Activated CD4-positive, alpha-beta T cell treated with anti-CD3 and anti-CD28 coated beads for 48 hours (primary cell): ENCODE measurements around the gene OR1N2.
"Not testable (repeated sequence)": the region's sequence is repeated elsewhere in the genome, so short reads cannot be mapped to it uniquely, and the experiment has no call there.

Experiments
- DNase-seq: peaks from one replicate; pipeline ENCODE4 v3.0.0-alpha.2; 2020

OR1N2 gene, protein sequence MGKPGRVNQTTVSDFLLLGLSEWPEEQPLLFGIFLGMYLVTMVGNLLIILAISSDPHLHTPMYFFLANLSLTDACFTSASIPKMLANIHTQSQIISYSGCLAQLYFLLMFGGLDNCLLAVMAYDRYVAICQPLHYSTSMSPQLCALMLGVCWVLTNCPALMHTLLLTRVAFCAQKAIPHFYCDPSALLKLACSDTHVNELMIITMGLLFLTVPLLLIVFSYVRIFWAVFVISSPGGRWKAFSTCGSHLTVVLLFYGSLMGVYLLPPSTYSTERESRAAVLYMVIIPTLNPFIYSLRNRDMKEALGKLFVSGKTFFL

DNA sequence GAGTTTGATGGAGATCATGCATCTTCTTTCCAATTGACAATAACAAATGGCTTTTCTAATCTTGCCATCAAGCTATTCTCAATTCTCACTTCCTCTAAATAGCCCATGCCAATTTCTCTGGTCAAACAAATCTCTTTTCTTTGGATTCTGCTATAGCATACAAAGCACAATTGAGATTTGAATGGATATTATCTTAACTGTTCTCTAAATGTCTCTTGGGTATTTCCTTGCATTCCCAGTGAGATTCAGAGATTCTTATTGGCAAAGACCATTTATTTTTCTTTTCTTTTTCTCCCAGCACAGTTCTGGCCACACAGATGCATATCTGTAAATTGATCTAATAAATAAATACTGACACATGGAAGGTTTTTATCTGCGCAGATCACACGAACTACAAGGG is at the start of gene OR1N2:
TSS of gene OR1N2 (plus strand) at position 301 of the 400 bp plus-strand sequence. CDS start 100 bp downstream, outside the sequence.
- no peak for DNase-seq

DNA sequence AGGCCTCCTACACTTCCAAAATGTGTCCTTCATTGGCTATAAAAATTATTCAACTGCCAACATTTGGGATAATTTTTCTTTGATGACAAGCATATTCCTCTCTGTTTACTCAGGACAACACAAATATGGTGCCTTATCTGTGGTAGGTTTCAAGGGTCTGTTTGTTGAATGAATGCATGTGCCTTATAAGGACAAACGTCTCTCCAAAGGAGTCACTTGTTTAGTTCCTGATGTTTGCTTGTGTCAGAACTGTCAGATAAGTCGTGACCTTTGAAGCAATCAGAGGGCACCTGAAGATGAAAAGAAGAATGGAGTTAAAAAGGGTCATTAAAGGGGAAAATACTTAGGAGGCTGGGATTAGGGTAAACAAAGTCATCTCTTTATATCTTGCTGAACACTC is 45.9 kb upstream of the OR1N2 start:
- no peak for DNase-seq

DNA sequence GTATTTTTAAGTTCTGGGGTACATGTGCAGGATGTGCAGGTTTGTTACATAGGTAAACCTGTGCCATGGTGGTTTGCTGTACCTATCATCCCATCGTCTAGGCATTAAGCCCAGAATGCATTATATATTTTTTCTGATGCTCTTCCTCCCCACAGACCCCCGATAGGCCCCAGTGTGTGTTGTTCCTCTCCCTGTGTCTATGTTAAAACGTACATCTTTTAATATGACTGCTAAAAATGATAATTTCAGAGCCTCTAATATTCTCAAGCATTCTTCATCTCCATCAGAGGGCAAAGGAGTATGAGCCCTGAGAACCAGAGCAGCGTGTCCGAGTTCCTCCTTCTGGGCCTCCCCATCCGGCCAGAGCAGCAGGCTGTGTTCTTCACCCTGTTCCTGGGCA is 42.4 kb upstream of the OR1N2 start, which contains the start of gene OR1J2:
TSS of gene OR1J2 (plus strand) at position 301 of the 400 bp plus-strand sequence. CDS start at position 301, 0 bp downstream.
- no peak for DNase-seq

DNA sequence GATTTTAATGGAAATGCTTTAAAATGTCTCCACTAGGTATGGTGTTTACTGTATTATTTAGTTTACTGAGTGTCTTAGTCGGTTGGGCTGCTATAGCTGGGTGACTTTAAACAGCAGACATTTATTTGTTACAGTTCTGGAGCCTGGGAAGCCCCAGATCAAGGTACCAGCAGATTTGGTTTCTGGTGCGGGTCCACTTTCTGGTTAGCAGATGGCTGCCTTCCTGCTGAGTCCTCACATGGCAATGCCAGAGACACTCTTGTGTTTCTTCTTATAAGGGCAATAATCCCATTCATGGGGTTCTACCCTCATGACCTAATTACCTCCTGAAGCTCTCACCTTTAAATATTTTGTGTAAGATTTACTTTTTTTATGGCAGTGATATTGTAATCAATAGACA is 34.7 kb upstream of the OR1N2 start:
- no peak for DNase-seq

DNA sequence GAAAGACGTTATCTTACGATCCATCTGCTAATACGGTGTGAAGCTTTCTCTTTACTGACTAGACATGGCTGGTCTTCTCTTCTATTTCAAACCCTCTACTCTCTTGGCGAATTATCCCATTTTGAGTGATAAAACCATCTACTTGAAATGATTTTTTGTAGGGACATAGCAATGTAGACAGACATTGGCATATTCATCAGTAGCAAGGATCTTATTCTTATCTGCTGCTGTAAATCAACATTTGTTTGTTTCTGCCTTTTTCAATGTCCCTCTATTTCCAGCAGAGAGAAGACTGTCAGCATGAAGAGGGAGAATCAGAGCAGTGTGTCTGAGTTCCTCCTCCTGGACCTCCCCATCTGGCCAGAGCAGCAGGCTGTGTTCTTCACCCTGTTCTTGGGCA is 34.1 kb upstream of the OR1N2 start, which contains the start of gene OR1J4:
TSS of gene OR1J4 (plus strand) at position 301 of the 400 bp plus-strand sequence. CDS start at position 301, 0 bp downstream.
- no peak for DNase-seq

DNA sequence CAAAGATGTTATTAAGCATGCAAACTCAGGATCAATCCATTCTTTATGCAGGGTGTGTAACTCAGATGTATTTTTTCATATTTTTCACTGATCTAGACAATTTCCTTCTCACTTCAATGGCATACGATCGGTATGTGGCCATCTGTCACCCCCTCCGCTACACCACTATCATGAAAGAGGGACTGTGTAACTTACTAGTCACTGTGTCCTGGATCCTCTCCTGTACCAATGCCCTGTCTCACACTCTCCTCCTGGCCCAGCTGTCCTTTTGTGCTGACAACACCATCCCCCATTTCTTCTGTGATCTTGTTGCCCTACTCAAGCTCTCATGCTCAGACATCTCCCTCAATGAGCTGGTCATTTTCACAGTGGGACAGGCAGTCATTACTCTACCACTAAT is 33.5 kb upstream of the OR1N2 start:
- DNase-seq = no peak

DNA sequence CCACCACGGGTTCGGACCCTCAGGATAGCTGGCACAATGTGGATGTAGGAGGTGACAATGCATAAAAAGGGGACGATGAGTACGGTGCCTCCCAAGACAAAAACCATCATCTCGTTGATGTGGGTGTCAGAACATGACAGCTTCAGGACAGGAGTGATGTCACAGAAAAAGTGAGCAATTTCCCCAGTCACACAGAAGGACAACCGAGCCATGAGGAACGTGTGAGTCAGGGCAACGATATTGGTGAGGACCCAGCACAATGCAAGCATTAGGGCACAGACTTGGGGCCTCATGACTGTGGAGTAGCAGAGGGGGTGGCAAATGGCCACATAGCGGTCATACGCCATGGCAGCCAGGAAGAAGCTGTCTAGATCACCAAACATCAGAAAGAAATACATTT is 26.3 kb upstream of the OR1N2 start:
- DNase-seq = peak; percentile 39

DNA sequence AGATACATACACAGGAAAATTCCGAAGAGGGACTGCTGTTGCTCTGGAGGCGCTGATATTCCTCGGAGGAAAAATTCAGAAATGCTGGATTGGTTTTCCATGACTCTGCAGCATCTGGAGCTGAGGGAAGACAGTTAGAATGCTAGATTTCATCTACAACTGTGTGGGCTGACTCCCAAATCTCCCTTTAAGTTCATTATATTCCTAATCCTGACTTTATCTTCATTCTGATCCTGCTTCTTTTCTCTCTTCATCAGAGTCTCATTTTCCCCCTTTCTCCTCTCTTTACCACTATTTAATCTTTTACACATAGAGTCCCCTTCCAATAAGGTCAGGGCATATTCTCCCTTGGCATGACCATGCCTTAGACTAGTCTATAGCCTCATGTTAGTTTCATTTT is 25.7 kb upstream of the OR1N2 start, which contains the start of gene OR1N1:
TSS of gene OR1N1 (minus strand) at position 101 of the 400 bp plus-strand sequence. CDS start at position 101, 0 bp downstream.
- no peak for DNase-seq

DNA sequence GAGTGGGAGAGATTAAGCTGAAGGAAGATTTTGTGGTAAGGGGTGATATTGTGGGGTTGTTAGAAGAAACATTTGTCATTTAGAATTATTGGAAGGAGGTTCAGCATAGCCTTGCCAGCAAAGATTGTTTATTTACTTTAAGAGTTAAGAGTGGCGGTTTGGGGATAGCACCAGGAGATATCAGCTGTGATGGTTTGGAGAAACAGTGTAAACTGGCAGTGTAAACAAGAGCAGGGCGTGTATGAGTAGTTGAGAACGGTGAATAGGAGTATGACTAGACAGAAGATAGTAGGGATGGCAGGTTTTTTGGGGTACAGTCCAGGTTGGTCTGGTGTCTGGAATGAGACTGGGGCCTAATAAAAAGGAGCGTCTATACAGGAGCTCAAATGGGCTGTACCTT is 21.8 kb upstream of the OR1N2 start:
- not testable (repeated sequence) for DNase-seq

DNA sequence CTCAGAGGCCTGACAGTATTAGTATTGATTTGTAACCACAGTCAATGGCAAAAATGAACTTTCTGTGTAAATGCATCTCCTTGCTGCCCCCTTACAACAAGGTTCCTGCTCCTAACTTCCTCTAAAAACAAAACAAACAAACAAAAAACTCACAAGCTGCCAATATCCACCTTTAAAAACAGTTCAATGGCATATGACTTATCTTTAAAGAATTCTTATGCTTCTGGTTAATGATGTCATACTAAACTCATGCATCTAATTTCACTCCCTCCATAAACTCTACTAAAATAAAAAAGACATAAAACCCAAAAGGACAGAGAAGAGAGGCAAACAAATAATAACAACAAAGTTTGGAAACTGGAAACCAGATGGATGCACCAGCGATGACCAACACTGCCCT is 16.8 kb upstream of the OR1N2 start:
- no peak for DNase-seq

DNA sequence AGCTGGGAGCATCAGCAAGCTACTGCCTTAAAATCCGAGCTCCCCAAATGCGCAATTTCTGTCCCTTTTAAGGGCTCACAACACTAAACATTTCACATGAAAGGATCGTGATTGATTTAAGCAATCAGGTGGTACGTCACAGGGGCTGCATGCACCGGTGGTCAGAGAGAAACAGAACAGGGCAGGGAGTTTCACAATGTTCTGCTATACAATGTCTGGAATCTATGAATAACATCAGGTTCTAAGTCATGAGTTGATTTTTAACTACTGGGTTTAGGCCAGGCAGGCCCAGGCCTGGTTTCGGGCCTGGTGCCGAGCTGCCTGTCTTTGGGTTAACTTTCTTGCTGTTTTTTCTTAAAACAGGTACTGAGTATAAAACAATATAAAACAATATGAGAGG is 15.8 kb upstream of the OR1N2 start:
- DNase-seq = not testable (repeated sequence)

DNA sequence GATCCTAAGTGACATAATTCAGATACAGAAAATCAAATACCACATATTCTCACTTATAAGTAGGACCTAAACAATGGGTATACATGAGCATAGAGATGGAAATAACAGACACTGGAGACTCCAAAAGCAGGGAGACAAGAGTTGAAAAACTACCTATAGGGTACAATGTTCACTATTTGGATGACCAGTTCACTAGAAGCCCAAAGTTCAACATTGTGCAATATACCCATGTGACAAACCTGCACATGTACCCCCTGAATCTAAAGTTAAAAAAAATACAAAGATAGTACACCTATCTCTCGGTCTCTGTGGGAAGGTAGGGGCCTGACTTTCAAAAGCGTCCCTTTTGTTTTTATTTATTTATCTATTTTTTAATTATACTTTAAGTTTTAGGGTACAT is 14.2 kb upstream of the OR1N2 start:
- no peak for DNase-seq

DNA sequence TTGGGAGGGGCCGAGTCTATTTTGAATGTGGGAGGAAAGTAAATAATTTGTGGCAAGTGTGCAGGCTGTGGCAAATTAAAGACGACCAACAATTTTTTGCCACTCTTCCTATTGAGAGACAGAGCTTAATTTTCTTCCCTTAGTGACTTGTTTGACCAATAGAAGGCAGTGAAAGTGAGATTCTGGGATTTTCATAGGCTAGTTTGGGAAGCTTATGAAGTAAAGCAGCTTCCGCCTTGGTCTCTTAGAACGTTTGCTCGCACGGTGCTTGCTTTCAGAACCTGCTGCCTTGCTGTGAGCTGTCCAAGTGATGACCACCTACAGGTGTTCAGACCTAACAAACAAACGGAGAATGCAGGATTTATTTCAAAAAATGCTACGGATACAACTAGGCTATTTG is 6.7 kb upstream of the OR1N2 start:
- no peak for DNase-seq

DNA sequence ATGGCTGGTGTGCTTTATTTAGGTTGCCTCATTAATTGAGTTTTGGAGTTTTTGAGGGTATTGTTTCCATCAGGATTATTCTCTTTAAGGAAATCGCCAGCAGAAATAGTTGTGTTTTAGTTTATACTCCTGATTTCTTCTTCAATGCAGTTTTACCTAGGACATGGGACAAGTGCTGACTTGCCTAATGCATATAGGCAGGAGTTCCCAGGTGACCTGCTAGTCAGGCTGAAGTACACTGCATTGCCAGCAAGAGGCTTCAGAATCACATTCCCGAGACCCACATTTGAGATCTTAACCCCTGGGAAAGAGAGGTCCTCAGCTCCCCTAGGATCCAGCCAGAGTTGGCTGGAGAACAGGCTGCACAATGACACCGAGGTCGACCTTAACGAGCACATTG is 1.5 kb upstream of the OR1N2 start:
- DNase-seq = no peak

DNA sequence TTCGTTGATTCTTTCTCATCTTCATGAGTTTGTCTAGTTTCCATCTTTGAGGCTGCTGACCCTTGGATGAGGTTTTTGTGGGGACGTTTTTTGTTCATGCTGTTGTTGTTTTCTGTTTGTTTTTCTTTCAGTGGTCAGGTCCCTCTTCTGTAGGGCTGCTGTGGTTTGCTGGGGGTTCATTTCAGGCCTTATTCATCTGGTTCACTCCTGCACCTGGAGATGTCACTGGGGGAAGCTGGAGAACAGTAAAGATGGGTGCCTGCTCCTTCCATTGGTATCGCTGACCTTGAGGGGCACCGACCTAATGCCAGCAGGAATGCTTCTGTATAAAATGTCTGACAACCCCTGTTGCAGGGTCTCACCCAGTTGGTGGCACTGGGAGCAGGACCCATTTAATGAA is 8.5 kb downstream of the OR1N2 start:
- DNase-seq = no peak

DNA sequence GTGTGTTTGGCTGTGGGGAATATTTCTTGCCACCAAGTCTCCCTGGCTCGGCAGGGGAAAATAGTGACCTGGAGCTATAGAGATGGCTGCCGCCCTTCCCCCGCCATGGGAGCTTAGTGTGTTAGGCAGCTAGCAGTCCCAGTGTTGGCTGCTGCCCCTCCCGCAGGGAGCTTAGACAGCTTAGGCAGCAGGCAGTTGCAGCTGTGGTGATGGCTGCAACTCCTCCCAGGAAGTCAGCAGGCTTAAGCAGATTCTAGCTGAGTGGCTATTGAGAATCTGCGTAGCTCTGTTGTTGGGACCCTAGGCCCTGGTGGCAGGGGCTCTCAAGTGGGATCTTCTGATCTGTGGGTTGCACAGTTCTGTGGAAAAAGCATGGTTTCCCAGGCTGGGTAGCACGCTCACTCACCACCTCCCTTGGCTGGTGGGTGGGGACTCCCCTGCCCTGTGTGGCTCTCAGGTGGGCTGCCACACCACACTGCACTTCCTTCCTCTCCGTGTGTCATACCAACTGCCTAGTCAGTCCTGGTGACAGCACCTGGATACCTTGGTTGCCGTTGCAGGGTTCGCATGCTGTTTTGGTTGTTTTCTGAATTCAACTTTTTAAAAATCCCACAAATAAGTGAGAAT is 9.3 kb downstream of the OR1N2 start:
- no peak for DNase-seq

DNA sequence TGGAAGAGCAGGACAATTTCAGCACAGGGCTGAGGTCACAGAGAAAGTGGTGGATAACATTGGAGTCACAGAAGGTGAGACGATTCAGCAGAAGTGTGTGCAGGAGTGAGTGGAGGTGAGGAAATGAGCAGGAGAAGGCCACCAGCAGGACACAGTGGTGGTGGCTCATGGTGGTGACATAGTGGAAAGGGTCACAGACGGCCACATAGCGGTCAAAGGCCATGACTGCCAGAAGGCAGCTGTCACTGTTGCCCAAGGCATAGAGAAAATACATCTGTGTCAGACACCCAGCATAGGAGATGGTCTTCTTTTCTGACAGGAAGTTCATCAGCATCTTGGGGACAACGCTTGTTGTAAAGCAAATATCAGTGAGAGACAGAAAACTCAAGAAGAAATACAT is 15.0 kb downstream of the OR1N2 start:
- DNase-seq = no peak

DNA sequence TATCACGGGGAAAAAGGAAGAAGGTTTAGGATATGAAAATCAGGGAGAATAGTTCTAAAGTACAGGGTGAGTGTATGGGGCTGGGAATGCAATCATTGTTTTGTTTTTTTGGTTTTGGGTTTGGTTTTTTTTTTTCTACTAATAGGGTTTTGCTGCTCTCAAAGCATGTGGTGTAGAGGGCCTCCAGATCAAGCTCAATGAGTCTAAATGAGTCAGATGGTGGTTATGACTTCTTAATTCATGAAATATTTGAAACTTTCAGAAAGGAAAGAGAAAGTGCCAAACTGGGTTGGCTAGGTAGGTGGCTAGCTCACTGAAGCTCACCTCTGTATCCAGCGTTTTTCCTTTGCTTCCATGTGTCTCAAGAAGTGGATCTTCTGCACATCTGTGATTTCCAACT is 19.5 kb downstream of the OR1N2 start:
- DNase-seq = no peak

DNA sequence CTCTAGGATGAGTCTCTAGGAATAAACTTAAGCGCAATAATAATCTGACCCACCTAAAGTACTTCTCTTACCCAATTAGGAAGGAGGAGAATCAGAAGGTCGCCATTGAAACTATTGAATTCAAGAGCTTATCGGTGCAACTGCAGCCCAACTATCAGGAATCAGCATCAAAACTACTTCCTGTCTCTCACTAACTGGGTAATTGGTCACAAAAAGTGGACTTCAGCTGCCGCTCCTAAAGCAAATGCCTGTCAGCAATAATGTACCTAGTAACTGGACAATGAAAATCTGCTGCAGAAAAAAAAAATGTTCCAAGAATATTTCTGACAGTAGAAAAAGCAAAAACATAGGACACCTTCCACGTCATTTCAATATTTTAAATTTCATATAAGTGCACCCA is 27.0 kb downstream of the OR1N2 start:
- DNase-seq = no peak

DNA sequence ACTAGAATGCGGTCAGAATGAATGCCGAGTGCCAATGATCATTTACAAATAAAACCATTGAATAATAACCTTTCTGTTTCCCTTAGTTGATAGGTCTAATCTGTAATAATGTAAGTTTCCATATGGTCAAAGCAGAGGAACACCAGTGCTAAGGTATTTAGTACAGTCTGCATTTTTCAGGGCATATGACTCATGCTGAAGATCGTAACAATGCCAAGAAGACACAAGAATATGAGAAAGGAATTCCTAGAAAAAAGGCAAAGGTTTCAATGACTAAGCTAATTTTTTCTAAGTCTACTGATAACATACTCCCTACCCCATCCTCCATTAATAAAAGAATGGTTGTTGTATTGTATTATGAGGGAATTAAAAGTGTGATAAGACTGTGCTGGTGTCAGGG is 27.4 kb downstream of the OR1N2 start:
- DNase-seq = no peak

DNA sequence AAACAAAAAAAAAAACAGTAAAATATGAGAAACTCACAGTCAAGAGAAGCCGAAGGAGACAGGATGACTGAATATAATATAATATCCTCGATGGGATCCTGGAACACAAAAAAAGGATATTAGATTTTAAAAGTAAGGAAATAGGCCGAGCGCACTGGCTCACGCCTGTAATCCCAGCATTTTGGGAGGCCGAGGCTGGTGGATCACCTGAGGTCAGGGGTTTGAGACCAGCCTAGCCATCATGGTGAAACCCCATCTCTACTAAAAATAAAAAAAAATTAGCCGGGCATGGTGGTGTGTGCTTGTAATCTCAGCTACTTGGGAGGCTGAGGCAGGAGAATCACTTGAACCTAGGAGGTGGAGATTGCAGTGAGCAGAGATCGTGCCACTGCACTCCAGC is 30.4 kb downstream of the OR1N2 start, which contains the start of gene OR1L8:
TSS of gene OR1L8 (minus strand) at position 101 of the 400 bp plus-strand sequence. CDS start 14,907 bp downstream, outside the sequence.
- not testable (repeated sequence) for DNase-seq
